Fibroblast of lung (primary cell): Measurements from ENCODE around the gene JUND. TPM values are rescaled to one million over a fixed set of nuclear protein-coding genes. Genes with fewer than 3 reads are reported as not detected.

Source experiments
- DNase-seq, 2 donors: peaks; one replicate each; pipeline versions ENCODE4 v3.0.0 to v3.0.0-alpha.2; 2010; ENCODE audit warnings: low read depth in 2 of 2
- H2AFZ ChIP-seq: 2 replicates; pipeline ENCODE4 v1.5.1; 2012; ENCODE audit warnings: low read length, control low read depth, inconsistent platforms
- H3K27ac ChIP-seq: 2 replicates; pipeline ENCODE4 v1.5.1; 2011; ENCODE audit warnings: low read length, control low read depth; ENCODE audit not compliant: insufficient read depth
- H3K27me3 ChIP-seq: 2 replicates; pipeline ENCODE4 v1.5.1; 2011; ENCODE audit warnings: mild to moderate bottlenecking, low read length; ENCODE audit not compliant: control insufficient read depth, insufficient read depth
- H3K36me3 ChIP-seq: 2 replicates; pipeline ENCODE4 v1.5.1; 2011; ENCODE audit warnings: low read length; ENCODE audit not compliant: control insufficient read depth, insufficient read depth
- H3K4me1 ChIP-seq: 2 replicates; pipeline ENCODE4 v1.5.1; 2011; ENCODE audit warnings: low read length; ENCODE audit not compliant: control insufficient read depth, insufficient read depth; ENCODE audit errors: extremely low read depth
- H3K4me2 ChIP-seq: 2 replicates; pipeline ENCODE4 v1.5.1; 2011; ENCODE audit warnings: low read length, control low read depth; ENCODE audit not compliant: insufficient read depth; ENCODE audit errors: extremely low read depth
- H3K4me3 ChIP-seq, 4 experiments: fragments of 200-600 bp in 1 of 4; sonication (generic) in 1 of 4; replicated peaks in 1 of 4; 2 replicates each; pipeline ENCODE4 v1.5.1; 2011 to 2016; ENCODE audit warnings: low read length in 4 of 4, low read depth in 3 of 4, mild to moderate bottlenecking in 3 of 4, control low read depth in 2 of 4, inconsistent platforms in 1 of 4, mixed read lengths in 1 of 4; ENCODE audit not compliant: insufficient read depth in 1 of 4; ENCODE audit errors: control extremely low read depth in 1 of 4
- H3K79me2 ChIP-seq: 2 replicates; pipeline ENCODE4 v1.5.1; 2012; ENCODE audit warnings: mild to moderate bottlenecking, low read length, inconsistent platforms; ENCODE audit not compliant: control insufficient read depth, insufficient read depth
- H3K9ac ChIP-seq: 2 replicates; pipeline ENCODE4 v1.5.1; 2011; ENCODE audit warnings: mild to moderate bottlenecking, low read length, control low read depth; ENCODE audit not compliant: insufficient read depth
- H3K9me3 ChIP-seq: 2 replicates; pipeline ENCODE4 v1.5.1; 2012; ENCODE audit warnings: low read depth, low read length; ENCODE audit not compliant: control insufficient read depth, insufficient read depth
- H4K20me1 ChIP-seq: 2 replicates; pipeline ENCODE4 v1.5.1; 2011; ENCODE audit warnings: low read length; ENCODE audit not compliant: control insufficient read depth, insufficient read depth; ENCODE audit errors: extremely low read depth
- EZH2 ChIP-seq: IDR thresholded peaks from 2 replicates; pipeline ENCODE4 v1.5.1; 2012; ENCODE audit warnings: low read length, control low read depth, mild to moderate bottlenecking; ENCODE audit errors: missing control alignments
- polyA plus RNA-seq, 2 donors: library from polyadenylated mRNA; depleted of rRNA in 1 of 2; stranded (reverse) in 1 of 2; unstranded in 1 of 2; fragments of >200 nt; gene quantifications; 2 replicates each; pipeline ENCODE4 v1.2.1, GENCODE V29; 2011 to 2012; ENCODE audit warnings: missing spikeins in 1 of 2
- total RNA-seq: library from RNA; depleted of rRNA; stranded (reverse); fragments of >200 nt; gene quantifications from 2 replicates; pipeline ENCODE4 v1.2.1, GENCODE V29; 2014
- TF ChIP-seq, protein P1 (sequence below), 2 donors: IDR thresholded peaks in 1 of 2; conservative IDR thresholded peaks in 1 of 2; 1 replicate in 1 of 2; 2 replicates in 1 of 2; pipeline ENCODE4 v1.5.1; 2011 to 2012; ENCODE audit warnings: low read length in 2 of 2, control low read depth in 1 of 2, inconsistent platforms in 1 of 2, low read depth in 1 of 2, mild to moderate bottlenecking in 1 of 2

The JUND gene
- total and polyA plus RNA-seq, 2 donors (not counting 1 experiment from before 2014, with no cell fraction given): 65.8 to 166 TPM

DNA sequence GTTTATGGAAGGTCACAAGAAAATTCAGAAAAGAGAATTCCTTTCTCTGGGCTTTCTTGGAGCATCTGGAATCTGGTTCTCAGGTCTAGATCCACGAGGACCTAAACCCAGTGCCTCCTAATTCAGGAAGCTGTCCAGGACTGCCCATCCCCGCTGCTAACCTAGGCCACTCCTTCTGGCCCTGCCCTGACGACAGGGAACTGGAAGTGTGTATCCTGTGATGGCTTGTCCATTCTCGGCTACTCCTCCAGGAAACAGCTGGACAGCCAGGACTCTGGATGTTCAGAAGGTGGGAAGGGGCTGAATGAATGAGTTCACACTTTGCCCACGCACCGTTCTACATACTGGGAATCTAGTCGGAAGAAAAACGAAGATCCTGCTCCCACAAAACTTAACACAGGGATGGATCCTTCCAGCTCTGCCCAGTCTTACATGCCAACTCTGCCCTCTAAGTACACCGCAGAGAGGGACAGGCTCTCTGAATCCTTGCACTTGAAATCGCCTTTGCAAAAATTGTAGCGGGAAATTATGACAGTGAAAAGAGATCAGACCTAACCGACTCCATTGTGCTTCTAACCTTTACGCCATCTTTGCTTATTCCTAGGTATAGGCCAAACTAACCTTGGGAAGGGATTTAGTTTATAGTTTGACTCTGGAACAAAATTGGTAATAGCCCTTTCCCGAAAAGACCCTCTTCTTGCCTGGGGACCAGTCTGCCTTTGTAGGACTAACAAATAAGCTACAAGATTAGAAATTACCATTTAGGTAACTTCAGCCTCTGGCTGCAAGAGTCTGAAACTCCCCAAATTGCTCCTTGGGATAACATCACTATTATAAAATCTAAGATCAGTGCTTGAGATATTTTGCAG lies 39.7 kb upstream of the JUND start:
- H3K4me1 ChIP-seq: peaks cover 16% of the 10 kb centered on the region

DNA sequence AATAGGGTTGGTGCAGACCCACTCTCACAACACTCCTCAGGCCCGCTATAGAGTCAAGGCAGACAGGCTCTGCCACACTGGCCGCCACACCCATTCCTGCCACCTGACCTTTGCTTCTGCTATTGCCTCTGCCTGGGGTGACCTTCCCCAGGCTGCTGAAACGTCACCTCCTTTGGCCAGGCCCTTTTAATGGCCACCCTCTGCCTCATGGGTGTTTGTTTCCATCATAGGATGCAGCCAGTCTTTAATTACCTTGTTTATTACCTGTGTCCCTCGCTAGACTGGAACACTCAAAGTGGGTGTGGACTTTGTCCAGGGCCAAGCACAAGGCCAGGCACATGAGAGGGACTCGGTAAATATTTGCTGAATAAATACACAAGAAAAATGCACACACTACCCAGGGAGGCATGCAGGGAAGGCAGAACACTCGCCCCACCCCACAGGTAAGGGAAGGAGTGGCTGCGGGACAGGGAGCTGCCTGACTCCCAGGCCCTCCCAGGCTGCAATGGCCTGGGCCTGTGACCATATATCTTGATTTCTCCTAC lies 38.2 kb upstream of the JUND start:
- peaks cover 16% of the 10 kb centered on the region for H3K4me1 ChIP-seq
- H3K79me2 ChIP-seq: peaks cover 41% of the 10 kb centered on the region
- no peak overlapping the region for H3K4me2 ChIP-seq
- no peak overlapping the region for H3K27ac ChIP-seq
- no peaks in the 10 kb centered on the region for H3K9me3 ChIP-seq
- no peak overlapping the region for H3K4me3 ChIP-seq
- H3K27me3 ChIP-seq: no peaks in the 10 kb centered on the region
- no peaks in the 10 kb centered on the region for H4K20me1 ChIP-seq
- no peak overlapping the region for H2AFZ ChIP-seq
- H3K36me3 ChIP-seq: peaks cover 4% of the 10 kb centered on the region
- DNase-seq: no peak
- TF ChIP-seq EZH2: no peak
- TF ChIP-seq, protein P1, sequence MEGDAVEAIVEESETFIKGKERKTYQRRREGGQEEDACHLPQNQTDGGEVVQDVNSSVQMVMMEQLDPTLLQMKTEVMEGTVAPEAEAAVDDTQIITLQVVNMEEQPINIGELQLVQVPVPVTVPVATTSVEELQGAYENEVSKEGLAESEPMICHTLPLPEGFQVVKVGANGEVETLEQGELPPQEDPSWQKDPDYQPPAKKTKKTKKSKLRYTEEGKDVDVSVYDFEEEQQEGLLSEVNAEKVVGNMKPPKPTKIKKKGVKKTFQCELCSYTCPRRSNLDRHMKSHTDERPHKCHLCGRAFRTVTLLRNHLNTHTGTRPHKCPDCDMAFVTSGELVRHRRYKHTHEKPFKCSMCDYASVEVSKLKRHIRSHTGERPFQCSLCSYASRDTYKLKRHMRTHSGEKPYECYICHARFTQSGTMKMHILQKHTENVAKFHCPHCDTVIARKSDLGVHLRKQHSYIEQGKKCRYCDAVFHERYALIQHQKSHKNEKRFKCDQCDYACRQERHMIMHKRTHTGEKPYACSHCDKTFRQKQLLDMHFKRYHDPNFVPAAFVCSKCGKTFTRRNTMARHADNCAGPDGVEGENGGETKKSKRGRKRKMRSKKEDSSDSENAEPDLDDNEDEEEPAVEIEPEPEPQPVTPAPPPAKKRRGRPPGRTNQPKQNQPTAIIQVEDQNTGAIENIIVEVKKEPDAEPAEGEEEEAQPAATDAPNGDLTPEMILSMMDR (conservative IDR thresholded peaks at IDR 0.05 in 1 of 2, IDR thresholded peaks at IDR 0.05 in 1 of 2; ENCODE audit: low read depth in 1 of 2, low read length in 2 of 2): no peak
- no peak overlapping the region for H3K9ac ChIP-seq

More for the DNA sequence above, 39.7 kb upstream of the JUND start:
- peak overlapping the region; percentile 82 for H3K27ac ChIP-seq
- H4K20me1 ChIP-seq: no peaks in the 10 kb centered on the region
- peak overlapping the region; percentile 4 for H3K9ac ChIP-seq
- no peaks in the 10 kb centered on the region for H3K27me3 ChIP-seq
- no peak for DNase-seq
- H3K9me3 ChIP-seq: no peaks in the 10 kb centered on the region
- H3K36me3 ChIP-seq: peaks cover 4% of the 10 kb centered on the region
- peak overlapping the region in 2 of 4 experiments; percentile 9 to 75 for H3K4me3 ChIP-seq
- H3K4me2 ChIP-seq: peak overlapping the region; percentile 90
- H3K79me2 ChIP-seq: peaks cover 41% of the 10 kb centered on the region
- no peak overlapping the region for H2AFZ ChIP-seq
- TF ChIP-seq, protein P1 (conservative IDR thresholded peaks at IDR 0.05 in 1 of 2, IDR thresholded peaks at IDR 0.05 in 1 of 2; ENCODE audit: low read depth in 1 of 2, low read length in 2 of 2): no peak
- TF ChIP-seq EZH2: no peak

DNA sequence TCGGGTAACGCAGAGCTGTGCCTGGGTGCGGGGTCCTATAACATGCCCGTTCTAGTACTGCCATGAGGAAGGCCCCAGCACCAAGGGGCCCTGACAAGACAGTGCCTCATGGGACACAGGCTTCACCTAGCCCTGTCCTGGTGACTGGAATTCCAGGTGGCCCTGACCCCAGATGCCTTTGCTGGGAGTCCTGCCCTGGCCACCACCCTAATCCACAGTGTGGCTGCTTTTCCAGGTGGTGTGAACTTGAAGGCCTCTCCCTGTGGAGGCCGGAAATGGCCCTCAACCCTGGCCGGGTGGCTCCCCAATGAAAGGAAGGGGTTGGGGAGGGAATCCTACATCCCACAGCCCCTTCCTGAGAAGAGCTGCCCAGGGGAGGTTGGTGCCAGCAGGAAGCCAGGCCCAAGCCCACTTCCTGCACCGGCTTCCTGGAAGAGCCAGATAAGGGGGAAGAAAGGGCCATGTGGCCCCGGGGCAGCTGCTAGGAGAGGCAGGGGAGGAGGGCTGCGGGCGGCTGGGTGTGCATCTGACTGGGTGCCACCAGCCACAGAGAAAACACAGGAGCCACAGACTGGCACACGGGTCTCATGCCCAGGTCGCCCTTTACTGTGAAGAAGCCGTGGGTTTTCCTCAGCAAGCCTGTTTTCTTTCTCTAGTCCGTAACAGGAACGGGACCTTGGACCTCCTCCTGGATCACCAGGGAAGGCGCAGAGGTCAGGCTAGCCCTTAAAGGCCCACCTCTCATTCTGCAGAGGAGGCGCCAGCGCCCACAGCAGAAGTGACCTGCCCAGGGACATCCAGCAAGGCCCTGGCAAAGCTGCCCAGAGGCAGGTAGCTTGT lies 36.8 kb upstream of the JUND start:
- Histone ChIP-seq H3K36me3 (peaks cover 4% of the 10 kb centered on the region), H3K79me2 (peaks cover 41% of the 10 kb centered on the region), H2AFZ (no peak overlapping the region), H3K4me2 (no peak overlapping the region), H3K9me3 (no peaks in the 10 kb centered on the region), H3K27ac (no peak overlapping the region), H4K20me1 (no peaks in the 10 kb centered on the region), H3K4me3 (no peak overlapping the region), H3K27me3 (no peaks in the 10 kb centered on the region), H3K9ac (no peak overlapping the region), H3K4me1 (peaks cover 12% of the 10 kb centered on the region)
- no peak for DNase-seq
- TF ChIP-seq, protein P1 (conservative IDR thresholded peaks at IDR 0.05 in 1 of 2, IDR thresholded peaks at IDR 0.05 in 1 of 2; ENCODE audit: low read depth in 1 of 2, low read length in 2 of 2): no peak
- no peak for TF ChIP-seq EZH2
